ENCODE measurements around the gene GSK3B.
"Not testable (repeated sequence)": the region's sequence is repeated elsewhere in the genome, so short reads cannot be mapped to it uniquely, and the experiment has no call there.

Gene GSK3B

GRCh38 chr3:120095226-120095978 lies 1.2 kb upstream of the GSK3B start:
- peak; percentile 81 for DNase-seq

GRCh38 chr3:120094776-120095225 lies 554 bp upstream of the GSK3B start:
- peak; percentile 100 for DNase-seq

DNA sequence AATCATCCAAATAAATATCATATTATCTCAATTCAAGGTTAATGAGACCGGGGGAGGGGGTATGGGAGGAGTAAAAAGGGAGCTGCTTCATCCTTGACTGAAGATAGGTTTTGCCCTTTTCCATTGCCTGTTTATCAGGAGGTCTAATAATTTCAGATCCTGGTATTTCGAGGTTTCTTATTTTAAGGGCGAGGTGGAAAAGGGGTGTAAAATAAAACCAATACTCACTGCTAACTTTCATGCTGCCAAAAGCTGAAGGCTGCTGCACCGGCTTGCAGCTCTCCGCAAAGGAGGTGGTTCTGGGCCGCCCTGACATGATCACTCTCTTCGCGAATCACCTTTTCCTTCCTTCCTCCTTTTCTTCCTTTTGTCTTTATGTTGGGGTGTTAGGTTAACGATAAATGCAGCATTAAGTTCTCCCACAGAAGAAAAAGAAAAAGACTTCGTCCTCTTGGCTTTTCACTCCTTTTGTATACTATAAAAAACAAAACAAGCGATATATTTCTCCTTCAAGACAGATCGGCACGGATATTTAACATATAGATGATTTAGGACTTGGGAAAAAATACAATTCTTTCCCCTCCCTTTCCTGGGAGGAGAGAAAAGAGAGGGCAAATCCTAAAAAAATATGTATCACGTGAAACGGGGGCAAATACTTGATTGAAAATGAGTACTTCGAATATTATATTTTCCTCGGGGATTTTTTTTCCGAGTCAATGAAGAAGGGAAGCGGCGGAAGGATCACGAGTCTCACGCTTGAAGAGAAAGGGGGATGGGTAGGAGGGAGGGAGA lies 932 bp downstream of the GSK3B start:
- DNase-seq = no peak

DNA sequence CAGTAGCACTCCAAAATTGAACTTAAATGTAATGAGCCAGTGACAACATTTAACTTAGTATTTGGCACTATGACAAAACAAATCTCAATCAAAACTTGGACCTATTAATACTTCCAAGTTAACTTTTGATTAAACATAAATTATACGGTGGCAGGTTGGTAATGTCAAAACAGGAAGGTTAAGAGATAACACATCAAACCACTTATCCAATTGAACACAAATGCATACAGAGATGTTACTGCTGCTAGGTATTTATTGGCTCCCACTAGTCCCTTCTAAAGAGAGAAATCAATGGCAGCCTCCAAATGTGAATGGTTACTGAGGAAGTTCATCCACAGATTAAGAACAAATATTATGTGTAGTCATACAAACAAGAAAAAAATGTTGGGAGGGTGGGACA lies 1.8 kb downstream of the GSK3B start:
- no peak for DNase-seq

DNA sequence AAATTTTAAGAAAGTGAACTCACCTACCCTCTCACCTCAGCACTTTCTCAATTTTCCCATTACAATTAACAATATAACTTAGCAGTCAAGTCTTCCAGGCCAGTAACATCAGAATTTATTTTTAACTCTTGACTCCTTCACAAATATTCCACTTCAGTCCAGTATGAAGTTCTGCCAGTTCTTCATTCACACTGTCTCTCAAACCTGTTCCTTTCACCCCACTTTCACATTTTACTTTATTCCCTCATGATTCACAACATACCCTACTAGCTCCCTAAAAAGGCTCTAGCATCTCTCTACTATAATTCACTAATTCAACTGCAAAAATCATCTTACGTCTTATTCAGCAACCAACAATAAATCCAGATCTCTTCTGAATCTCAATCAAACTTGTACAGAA lies 3.8 kb downstream of the GSK3B start:
- no peak for DNase-seq

GRCh38 chr3:120089089-120089488 lies 5.2 kb downstream of the GSK3B start:
- DNase-seq = no peak

GRCh38 chr3:120088622-120089021 lies 5.6 kb downstream of the GSK3B start:
- no peak for DNase-seq

GRCh38 chr3:120081719-120082118 lies 12.5 kb downstream of the GSK3B start:
- no peak for DNase-seq

GRCh38 chr3:120080836-120081235 lies 13.4 kb downstream of the GSK3B start:
- no peak for DNase-seq

GRCh38 chr3:120077731-120078130 lies 16.5 kb downstream of the GSK3B start:
- no peak for DNase-seq

DNA sequence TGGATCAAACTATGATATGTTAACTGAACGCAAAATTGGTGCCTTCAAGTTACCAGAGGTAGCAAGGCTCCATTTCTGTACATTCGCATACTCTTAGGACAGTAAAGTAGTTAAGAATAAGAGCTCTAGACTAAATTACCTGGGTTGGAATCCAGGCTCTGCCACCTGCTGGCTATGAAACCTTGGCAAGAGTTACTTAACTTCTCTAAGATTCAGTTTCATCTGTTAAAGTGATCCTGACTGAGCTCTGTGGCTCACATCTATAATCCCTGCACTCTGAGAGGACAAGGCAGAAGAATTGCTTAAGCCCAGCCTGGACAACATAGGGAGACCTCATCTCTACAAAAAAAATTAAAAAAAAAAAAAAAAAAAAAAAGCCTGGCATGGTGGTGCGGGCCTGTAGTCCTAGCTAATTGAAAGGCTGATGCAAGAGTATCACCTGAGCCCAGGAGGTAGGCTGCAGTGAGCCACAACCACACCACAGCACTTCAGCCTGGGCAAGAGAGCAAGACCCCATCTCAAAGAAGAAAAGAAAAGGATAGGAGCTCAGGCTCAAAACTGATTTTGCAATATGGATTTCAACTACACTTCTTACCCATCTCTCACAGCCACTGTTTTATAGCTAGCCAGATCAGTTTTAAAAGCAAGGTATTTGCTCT lies 21.3 kb downstream of the GSK3B start:
- no peak for DNase-seq

DNA sequence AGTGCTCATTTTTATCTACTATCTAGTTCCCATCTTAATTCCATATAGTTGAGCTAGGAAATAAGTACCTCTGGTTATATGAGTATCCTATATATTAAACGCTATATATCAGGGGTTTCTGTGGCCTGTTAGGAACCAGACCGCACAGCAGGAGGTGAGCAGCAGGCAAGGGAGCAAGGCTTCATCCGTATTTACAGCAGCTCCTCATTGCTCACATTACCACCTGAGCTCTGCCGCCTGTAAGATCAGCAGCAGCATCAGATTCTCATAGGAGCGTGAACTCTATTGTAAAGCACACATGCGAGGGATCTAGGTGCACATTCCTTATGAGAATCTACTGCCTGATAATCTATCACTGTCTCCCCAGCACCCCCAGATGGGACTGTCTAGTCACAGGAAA lies 23.0 kb downstream of the GSK3B start:
- DNase-seq = no peak

- DNase-seq = no peak
Observed at GRCh38 chr3:120070263-120070981, 23.8 kb downstream of the GSK3B start.

DNA sequence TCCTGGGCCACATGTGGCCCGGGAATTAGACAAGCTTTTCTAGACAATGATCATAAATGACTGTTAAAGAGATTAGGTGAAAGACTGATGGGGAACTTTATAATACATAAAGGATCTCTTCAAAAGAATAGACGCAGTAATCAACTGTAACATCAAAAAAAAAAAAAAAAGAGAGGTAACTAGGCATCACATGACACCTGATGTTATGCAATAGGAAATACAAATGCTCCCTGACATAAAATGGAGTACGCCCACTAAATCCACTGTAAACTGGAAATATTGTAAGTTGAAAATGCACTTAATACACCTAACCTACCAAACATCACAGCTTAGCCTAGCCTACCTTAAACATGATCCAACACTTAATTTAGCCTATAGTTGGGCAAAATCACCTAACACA lies 27.2 kb downstream of the GSK3B start:
- DNase-seq = no peak

DNA sequence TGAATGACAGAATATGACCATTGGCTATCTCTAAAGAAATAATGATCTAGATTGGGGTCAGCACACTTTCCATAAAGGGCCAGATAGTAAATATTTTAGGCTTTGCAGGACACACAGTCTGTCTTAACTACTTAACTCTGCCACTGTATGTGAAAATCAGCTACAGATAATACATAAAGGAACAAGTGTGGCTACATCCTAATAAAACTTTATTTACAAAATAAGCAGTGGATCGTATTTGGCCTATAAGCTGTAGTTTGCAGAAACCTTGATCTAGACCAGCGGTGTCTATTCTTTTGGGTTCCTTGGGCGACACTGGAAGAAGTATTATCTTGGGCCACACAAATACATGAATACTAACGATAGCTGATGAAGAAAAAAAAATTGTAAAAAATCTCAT lies 27.6 kb downstream of the GSK3B start:
- DNase-seq = no peak

DNA sequence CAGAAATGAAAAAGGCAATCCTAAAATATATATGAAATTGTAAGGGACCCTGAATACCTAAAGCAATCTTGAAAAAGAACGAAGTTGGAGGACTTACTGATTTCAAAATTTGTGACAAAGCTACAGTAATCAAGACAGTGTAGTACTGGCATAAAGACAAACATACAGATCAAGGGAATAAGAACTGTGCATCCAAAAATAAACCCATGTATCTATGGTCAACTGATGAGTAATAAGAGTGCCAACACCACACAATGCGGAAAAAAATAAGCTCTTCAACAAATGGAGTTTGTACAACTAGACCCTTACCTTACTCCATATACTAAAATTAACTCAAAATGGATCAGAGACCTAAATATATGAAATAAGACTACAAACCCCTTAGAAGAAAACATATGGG lies 29.6 kb downstream of the GSK3B start:
- no peak for DNase-seq

DNA sequence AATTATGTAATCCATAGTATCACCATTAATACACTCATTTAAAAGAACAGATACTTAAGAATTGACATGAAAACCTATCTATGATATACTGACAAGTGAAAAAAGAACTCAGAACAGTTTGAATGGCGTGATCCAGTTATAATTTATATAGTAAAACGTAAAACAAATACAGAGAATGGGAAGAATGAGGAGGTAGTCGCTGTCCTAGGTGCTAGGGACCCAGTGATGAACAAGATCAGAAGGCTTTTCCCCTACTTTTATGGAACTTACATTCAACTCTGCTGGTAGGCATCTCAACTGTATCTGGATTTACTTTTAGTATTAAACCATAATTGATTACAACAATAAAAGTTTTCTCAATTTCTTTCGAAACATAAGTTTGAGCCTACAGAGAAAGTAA lies 31.8 kb downstream of the GSK3B start:
- DNase-seq = no peak

DNA sequence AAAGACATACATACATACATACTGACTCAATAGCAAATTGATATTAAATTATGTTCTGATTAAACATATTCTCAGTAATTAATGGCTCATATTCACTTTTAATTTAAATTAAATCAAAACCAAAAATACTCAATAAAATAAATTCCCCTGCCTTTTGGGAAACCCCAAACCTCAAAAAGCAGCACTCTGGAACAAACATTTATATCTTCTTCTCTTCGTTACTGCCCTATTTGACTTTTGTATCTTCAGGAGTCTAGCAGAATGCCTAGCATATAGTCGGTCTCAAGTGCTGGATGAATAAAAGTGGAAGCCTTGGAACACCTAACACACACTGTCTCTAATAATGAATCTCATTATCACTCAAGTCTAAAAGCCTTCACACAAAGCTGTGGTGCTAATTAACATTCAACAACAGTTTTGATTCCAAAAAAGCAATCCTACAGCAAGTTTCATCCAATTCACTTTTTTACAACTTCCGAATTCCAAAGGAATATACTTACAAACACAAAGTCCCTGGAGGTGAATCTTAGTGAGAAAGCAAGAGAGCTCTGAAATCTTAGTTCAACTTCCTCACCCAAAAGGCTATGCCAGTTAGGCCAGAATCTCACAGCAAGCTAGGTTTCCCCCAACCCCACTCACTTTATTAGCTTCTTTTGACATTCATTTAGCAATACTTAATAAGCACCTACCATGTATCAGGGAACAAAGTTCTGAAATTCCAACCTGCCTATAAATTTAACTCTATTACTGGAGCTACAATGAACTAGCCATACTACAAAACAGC lies 35.0 kb downstream of the GSK3B start:
- no peak for DNase-seq

DNA sequence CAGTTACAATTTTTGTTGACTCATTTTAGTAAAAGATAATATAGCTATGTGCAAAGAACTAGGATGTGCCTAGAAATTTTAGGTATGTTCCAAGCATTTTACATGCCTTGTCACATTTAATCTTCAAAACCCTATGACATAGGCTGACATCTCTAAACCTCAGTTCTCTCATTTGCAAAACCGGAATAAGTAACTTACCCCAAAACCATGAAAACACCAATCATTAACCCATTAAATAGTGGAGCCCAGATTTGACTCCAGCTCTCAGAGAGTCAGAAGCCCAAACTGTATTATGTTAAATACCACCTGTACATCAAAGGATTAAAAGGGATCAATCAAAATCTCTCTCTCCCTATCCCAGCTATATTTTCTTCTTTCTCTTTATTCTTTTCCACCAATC lies 36.6 kb downstream of the GSK3B start:
- DNase-seq = no peak

DNA sequence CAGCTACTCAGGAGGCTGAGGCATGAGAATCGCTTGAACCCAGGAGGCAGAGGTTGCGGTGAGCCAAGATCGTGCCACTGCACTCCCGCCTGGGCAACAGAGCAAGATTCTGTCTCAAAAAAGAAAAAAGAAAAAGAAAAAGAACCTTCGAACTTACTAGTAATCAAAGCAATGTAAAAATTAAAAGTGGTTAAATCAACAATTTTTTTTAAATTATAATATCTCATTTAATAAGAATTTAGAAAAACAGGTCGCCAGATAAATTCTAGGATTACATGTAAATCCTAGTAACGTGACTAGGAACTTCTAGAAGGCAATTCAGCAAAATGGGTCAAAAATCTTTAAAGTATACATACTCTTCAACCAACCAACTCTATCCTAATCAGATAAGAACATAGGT lies 37.2 kb downstream of the GSK3B start:
- DNase-seq = no peak

GRCh38 chr3:120053647-120054046 lies 40.6 kb downstream of the GSK3B start:
- DNase-seq = not testable (repeated sequence)

GRCh38 chr3:120052677-120053076 lies 41.6 kb downstream of the GSK3B start:
- no peak for DNase-seq

Measured in effector CD8-positive, alpha-beta T cell (primary cell).